HG03175 (cell line): Measurements from ENCODE around the gene PGA3.
"Not testable (repeated sequence)": the region's sequence is repeated elsewhere in the genome, so short reads cannot be mapped to it uniquely, and the experiment has no call there.

Source experiments
- ATAC-seq: cut with Tn5 transposase; IDR thresholded peaks from one replicate; pipeline ENCODE4 v1.9.1; 2021; ENCODE audit warnings: mild to moderate bottlenecking, moderate library complexity; ENCODE audit not compliant: unreplicated experiment

PGA3 gene

DNA sequence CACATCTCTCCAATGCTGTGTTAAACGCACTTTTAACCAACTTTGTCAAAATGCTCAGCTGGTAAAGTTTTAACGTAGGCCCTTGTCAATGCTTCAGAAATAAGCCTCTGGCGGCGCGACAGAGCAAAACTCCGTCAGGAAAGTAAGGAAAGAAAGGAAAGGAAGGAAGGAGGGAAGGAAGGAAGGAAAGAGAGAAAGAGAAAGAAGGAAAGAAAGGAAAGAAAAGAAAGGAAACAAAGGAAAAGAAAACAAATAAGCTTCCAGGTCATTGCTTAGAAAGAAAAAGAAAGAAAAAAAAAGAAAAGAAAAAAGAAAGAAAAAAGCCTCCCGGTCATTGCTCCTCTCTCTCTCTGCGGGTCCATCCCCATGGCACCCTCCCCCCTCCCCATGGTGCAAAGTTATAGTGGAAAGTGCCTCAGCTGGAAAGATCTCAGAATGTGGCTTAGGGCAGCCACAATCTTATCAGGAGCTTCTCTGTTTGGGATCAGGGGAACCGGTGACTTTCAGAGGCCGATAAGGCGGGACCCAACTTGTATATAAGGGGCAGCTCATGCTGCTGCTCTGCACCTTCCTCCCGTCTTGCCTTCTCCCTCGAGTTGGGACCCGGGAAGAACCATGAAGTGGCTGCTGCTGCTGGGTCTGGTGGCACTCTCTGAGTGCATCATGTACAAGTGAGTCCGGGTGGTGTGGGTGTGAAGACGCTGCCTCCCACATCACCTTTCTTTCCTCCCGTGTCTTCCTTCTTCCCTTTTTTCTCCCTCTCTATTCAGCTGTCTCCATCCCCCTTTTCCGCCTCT, at the start of gene PGA3:
Gene PGA3, plus strand, starts transcription at position 566 of the 797 bp plus-strand sequence. Its CDS starts 50 bp downstream, at position 616.
- not testable (repeated sequence) for ATAC-seq

DNA sequence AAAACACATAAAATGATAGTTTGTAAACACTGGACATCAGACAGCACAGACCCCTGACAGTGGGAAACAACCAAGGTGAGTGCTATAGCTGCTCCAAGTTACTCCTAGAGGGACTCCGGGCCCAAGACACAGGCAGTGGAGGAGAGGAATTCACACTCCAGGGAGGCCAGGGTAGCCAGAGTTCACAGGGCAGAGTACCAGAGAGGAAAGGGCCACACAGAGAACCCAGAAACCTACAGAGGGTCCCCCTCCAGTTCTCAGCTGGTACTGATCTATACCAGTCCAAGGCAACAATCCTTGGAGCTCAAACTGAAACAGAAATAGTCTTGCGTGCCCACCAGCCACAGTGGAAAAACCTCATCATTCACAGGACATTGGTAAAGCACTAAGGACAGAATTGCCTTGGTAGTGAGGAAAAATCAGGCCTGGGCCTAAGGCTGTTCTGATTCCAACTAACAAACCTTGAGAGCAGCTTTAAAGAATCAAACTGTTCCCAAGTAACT, 49.7 kb upstream of the PGA3 start:
- ATAC-seq, result no peak

DNA sequence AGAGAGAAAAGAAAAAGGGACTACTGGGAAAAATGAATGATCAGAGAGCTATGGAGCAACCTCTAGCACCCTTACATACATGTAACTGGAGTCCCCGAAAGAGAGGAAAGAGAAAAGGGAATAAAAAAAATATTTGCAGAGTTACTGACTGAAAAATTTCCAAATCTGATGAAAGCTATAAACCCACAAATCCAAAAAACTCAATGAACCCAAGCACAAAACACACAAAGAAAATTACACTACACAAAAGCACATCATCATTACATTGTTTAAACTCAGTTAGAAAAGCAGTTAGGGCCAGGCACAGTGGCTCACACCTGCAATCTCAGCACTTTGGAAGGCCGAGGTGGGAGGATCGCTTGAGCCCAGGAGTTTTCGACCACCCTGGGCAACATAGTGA, 48.8 kb upstream of the PGA3 start:
- no peak for ATAC-seq

DNA sequence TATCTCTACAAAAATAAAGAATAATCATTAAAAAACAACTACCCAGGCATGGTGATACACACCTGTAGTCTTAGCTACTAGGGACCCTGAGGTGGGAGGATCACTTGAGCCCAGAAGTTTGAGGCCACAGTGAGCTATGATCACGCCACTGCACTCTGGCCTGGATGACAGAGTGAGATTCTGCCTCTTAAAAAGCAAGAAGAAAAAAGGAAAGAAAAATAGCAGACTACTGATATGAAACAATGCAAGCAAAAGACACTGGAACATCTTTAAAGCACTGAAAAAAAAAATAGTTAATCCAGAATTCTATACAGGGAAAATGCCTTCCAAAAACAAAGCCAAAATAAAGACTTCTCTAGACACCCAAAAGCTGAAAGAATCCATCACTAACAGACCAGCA, 48.0 kb upstream of the PGA3 start:
- no peak for ATAC-seq

DNA sequence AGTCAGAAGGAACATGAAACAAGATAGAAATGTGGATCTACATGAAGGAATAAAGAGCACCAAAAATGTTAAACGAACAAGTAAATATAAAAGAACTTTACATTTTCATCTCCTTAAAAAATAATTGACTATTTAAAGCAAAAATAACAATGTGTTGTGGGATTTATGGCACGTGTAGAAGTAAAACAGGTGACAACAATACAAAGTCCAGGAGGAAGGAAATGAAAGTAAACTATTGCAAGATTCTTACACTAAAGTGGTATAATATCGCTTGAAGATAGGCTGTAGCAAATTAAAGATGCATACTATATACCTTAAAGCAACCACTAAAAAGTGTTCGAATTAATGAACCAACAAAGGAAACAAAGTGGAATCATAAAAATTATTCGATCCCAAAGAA, 47.6 kb upstream of the PGA3 start:
- ATAC-seq, result no peak

DNA sequence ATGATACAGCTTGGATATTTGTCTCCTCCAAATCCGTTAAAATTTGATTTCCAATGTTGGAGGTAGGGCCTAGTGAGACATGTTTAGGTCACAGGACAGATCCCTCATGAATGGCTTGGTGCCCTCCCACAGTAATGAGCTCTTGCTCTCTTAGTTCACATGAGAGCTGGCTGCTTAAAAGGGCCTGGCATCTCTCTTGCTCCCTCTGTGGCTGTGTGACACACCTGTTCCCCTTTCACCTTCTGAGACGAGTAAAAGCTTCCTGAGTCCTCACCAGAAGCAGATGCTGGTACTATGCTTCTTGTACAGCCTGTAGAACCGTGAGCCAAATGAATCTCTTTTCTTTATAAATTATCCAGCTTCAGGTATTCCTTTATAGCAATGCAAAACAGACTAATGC, 45.6 kb upstream of the PGA3 start:
- ATAC-seq, result no peak

DNA sequence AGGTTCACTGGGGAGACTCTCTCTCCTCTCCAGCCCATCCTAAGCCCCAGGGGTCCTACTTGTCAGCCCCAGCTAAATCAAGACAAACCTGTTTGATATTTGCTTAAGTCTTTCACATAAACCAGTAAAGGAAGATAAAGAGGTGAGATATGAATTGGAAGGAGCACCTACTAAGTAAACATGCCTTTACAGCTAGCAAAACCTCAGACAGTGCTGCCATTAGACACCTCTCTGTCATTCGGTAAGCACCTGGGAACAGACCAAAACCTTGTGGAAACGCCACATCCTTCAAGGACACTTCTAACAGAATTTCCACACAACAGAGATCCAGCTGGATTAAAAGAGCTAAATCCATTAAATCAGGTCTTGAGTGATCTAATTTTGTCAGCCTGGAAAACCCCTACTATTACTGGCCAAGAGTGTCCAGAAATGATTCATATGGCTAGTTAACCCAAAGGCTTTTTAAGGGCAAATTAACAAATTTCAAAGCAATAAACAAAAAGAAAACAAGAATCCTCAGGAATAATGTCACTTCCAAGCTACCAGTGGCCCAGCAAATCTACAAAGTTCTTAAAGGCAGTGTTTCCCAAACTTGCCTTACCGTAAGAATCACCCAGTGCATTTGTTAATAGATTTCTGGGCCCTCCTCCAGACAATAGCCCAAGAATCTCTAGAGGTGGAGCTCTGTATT, 44.5 kb upstream of the PGA3 start:
- ATAC-seq, result no peak

DNA sequence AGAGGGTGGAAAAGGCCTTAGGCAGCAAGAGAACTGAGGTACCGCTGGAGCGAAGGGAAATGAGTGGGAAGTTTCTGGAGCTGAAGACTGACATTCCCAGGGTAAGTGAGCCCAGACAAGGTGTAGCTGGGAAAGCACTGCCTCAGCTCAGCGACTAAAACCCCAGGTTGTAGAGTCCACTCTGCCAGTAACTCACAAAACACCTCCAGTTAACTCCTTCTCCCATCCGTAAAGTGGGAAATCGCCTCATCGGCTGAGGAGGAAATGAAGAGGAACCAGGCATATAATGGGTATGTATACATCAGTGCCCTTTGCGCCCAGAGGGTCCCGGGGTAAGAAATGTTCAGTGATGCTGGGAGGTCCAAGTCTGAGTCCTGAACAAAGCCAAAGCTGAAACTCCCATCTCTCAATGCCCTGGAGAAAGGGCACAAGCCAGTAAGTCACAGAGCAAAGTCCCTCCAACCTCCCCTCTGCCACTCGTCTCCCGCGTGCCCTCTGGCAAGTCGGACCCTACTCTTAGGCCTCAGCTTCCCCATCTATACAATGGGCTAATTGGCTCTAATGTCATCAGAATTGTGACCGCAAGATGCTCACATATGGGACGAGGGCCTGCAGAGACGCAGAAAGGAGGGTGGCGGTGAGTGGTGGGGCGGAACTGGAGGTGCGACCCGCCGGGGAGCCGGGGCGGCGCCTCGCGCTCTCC, 42.7 kb upstream of the PGA3 start:
- ATAC-seq, result no peak

DNA sequence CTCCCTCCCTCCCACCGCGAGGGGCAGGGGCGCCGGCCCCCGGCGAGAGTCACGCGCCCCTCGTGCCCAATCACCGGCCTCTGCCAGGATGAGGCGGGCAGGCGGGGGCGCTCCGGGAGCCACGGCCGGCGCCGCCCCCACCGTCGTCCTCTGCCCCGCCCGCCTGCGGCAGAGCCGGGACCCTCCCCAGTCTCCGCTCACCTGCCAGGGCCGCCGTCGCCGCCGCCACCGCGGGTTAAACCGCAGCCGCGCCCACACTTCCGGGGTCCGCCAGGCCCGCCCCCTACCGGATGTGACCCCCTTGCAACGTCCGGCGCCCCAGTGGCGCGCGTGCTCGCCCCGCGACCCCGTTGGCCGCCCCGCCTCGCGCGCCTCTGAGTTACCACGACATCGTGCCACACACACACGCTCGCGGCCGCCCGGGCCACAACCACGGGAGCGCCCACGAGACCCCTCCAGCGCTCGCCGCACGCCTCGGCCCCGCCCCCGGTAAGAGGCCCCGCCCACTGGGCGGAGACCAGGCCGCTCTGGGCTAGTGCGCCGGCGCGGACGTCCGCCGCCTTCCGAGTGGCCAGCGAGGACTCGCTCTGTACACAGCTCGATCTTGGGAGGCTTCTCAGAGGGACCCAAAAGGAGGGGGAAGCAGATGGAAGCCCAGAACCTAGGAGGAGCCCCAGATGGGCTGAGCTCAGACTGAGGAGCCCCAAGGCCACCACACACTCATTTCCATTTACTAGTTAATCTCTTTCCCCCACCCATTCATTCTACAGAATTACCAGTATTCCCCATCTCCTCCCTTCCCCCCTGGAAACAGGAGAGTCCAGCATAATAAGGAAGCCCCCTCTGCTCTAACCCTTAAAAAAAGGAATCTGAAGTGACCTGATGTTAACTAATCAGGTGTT, 41.9 kb upstream of the PGA3 start, which contains the start of gene VPS37C:
Gene VPS37C, minus strand, starts transcription at position 237 of the 902 bp plus-strand sequence. CDS start 22,597 bp downstream, outside the sequence.
- peak; percentile 71 for ATAC-seq

DNA sequence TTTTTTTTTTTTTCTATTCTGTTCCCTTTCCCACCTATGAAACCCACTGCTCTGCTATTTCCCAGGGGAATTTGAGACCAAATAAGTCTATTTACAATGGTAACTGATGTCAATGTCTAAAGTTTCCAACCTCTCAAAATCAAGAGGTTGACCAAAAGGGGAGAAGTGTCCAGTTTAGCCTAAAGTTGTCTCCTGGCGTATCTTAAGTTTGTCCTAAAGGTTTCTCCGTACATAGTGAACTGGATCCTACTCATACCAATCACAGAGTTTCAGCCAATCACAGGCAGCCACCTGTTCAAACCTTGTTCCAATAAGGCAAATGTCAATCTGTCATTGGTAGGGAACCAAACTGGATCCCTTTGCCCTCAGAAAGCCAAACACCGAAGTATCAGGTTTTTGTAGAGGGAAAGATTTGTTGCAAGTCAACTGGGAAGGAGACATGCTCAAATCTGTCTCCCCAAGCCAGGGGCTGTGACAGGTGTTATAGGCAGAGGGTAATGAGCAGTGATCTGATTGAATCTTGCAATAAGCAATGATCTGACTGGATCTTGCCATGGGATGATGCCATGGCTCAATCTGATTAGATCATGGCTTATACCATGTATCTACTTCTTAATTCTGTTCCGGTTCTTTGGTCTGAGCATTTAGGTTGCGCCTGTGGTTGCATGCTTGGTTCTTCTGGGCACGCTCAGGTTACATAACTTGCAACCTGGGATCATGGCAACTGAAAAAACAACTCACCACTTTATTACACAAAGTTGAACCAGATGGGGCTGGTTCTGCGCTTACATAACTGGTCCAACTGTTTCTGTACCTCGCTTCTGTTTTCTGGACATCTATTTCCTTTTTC, 41.0 kb upstream of the PGA3 start:
- ATAC-seq, result no peak

DNA sequence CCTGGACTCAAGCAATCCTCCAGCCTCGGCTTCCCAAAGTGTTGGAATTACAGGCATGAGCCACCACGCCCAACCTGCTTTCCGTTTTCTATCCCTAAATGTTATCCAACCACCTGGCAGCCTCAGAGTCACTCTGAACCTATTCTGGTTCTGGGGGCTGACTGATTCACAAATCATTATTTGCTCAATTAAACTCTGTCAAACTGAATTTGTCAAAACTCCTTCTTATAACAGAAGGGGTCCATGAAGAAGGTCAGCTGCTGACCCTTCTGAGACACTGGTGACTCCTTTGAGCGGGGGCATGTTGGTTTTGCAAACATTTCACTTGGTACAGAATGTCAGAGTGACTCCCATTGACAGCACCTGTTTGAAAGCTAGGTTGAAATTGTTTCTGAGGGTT, 40.3 kb upstream of the PGA3 start:
- ATAC-seq, result no peak

DNA sequence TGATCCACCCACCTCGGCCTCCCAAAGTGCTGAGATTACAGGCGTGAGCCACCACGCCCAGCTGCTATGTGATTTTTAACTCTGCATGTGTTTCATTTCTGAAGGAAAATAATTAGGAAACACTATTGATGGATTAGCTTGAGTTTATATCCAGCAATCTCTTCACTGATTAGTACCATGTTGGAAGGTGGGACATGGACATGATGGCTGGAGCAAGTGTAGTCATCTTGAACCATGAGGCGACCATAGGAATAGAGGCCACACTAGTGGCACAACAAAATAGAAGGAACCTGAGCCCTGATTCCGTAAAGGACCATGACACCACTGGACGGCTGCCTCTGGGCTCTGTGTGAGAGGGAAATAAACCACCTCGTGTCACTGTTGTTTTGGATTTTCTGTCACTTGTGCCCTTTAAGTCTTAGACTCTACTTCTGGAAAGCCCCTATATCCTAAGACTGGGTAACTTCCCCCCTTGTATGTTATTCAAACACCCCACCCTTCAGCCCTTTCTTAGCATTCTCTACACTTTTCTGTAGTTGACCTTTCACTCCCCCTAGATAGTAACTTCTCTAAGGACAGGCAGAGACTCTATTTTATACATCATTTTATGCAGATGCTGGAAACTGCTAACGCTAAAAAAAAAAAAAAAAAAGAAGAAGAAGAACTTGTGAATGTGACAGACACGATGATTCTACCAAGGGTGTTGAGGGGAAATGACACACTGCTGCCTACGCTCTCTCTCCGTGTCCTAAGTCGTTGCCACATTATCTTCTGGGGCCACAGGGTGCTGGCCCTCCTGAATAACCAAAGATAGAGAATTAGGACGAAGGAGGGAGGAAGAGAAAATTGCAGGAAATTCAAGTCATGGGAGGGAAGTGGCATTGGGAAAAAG, 39.4 kb upstream of the PGA3 start:
- ATAC-seq, result no peak

DNA sequence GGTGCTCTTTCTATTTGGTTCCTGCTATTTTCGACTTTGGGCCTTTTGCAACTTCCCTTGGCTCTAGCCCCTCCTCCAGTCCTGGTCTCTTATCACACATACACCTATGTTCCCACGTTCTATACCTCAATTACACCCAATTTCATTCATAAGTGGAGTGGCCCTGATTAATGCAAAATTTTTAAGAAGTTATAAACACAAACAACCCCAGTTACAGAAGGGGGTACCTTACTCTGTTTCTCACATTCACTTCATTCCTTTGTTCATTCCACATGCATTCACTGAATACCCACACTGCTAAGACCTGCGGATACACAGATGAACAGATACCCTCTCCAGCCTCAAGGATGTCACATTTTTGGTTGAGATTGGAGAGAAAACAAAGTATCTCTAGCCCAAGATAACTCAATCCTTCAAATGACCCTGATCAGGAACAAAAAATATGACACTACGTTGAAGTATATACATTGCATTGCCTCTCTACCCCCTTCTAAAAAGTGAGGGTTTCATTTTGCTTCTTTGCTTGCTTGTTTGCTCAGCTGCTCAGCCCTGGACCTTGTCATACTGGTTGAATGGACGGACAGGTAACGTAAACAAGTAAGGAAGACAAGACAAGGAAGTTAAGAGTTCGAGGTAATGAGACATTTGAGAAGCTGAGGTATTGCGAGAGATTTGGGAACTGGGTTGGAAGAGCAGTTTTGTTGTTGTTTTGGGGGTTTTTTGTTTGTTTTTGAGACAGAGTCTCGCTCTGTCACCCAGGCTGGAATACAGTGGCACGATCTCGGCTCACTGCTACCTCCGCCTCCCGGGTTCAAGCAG, 38.5 kb upstream of the PGA3 start:
- no peak for ATAC-seq

DNA sequence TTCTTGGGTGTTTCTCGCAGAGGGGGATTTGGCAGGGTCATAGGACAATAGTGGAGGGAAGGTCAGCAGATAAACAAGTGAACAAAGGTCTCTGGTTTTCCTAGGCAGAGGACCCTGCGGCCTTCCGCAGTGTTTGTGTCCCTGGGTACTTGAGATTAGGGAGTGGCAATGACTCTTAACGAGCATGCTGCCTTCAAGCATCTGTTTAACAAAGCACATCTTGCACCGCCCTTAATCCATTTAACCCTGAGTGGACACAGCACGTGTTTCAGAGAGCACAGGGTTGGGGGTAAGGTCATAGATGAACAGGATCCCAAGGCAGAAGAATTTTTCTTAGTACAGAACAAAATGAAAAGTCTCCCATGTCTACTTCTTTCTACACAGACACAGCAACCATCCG, 37.5 kb upstream of the PGA3 start:
- ATAC-seq, result not testable (repeated sequence)

DNA sequence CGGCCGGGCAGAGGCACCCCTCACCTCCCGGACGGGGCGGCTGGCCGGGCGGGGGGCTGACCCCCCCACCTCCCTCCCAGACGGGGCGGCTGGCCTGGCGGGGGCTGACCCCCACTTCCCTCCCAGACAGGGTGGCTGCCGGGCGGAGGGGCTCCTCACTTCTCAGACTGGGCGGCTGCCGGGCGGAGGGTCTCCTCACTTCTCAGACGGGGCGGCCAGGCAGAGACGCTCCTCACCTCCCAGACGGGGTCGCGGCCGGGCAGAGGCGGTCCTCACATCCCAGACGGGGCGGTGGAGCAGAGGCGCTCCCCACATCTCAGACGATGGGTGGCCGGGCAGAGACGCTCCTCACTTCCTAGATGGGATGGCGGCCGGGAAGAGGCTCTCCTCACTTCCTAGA, 37.0 kb upstream of the PGA3 start:
- ATAC-seq, result not testable (repeated sequence)

DNA sequence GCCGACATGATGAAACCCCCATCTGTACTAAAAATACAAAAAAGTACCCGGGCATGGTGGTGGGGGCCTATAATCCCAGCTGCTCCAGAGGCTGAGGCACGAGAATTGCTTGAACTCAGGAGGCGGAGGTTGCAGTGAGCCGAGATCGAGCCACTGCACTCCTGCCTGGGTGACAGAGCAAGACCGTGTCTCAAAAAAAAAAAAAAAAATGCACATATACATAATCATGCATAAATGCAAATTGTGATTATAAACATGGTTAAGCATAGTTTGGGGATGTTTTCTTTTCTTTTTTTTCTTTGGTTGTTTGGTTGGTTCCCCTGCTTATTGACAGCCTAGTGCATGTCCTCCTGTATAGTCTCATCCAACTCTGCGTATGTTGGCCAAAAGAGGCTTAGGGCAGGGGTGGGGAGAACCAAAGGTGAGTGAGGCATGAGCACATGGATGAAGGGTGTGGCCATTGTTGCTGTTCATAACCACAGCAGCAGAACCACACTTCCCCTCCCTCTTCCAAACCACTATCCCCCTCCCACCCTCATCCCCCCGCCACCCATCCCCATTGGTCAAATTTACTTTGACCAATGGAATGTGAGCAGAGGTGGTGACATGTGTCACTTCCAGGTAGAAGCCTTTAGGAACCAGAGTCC, 35.1 kb upstream of the PGA3 start:
- ATAC-seq, result no peak

DNA sequence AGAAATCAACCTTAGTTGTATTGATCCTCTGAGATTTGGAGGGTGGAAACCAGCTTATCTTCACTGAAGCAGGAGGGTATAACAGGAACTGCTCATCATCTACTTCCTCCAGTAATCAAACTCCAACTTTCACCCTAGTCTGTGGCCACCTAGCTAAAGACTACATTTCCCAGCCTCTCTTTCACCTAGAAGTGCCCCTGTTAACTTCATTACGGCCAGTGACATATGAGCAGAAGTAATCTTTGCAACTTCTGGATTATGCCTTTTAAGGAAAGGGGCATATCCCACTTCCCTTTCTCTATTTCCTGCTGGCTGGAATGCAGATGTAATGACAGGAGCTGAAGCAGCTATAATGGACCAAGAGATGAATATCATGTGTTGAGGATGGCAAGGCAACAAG, 34.5 kb upstream of the PGA3 start:
- ATAC-seq, result no peak
